ENCODE results near the gene OR8B12.

The OR8B12 gene

GRCh38 chr11:124543554-124543953 lies at the start of gene OR8B12:
Gene OR8B12 (minus strand): TSS chr11:124543654. CDS start chr11:124543654, 0 bp downstream.
- DNase-seq (ENCODE audit: low spot score), result no peak

- no peak for DNase-seq (ENCODE audit: low spot score)
Observed at GRCh38 chr11:124592627-124593026, 49.2 kb upstream of the OR8B12 start.

- DNase-seq (ENCODE audit: low spot score), result no peak
Observed at GRCh38 chr11:124591430-124591829, 48.0 kb upstream of the OR8B12 start.

- DNase-seq (ENCODE audit: low spot score), result peak; percentile 26
Observed at GRCh38 chr11:124586238-124586860, 42.9 kb upstream of the OR8B12 start.

GRCh38 chr11:124584681-124585372 lies 41.4 kb upstream of the OR8B12 start:
- DNase-seq (ENCODE audit: low spot score), result no peak

- DNase-seq (ENCODE audit: low spot score), result no peak
Observed at GRCh38 chr11:124583781-124584180, 40.3 kb upstream of the OR8B12 start.

GRCh38 chr11:124582565-124582964 lies 39.1 kb upstream of the OR8B12 start:
- DNase-seq (ENCODE audit: low spot score), result no peak

GRCh38 chr11:124581817-124582216 lies 38.4 kb upstream of the OR8B12 start:
- no peak for DNase-seq (ENCODE audit: low spot score)

GRCh38 chr11:124578761-124579160 lies 35.3 kb upstream of the OR8B12 start:
- no peak for DNase-seq (ENCODE audit: low spot score)

GRCh38 chr11:124577716-124578427 lies 34.4 kb upstream of the OR8B12 start:
- DNase-seq (ENCODE audit: low spot score), result no peak

- no peak for DNase-seq (ENCODE audit: low spot score)
Observed at GRCh38 chr11:124570160-124570559, 26.7 kb upstream of the OR8B12 start.

- DNase-seq (ENCODE audit: low spot score), result no peak
Observed at GRCh38 chr11:124569697-124570096, 26.2 kb upstream of the OR8B12 start, which contains the start of gene OR8A1. Gene OR8A1 (plus strand): TSS chr11:124569997. CDS start chr11:124570120, 123 bp downstream.

GRCh38 chr11:124556828-124557227 lies 13.4 kb upstream of the OR8B12 start:
- DNase-seq (ENCODE audit: low spot score), result no peak

GRCh38 chr11:124551987-124552386 lies 8.5 kb upstream of the OR8B12 start:
- no peak for DNase-seq (ENCODE audit: low spot score)

GRCh38 chr11:124551189-124551588 lies 7.7 kb upstream of the OR8B12 start:
- no peak for DNase-seq (ENCODE audit: low spot score)

- no peak for DNase-seq (ENCODE audit: low spot score)
Observed at GRCh38 chr11:124543145-124543544, 309 bp downstream of the OR8B12 start.

GRCh38 chr11:124541204-124541603 lies 2.2 kb downstream of the OR8B12 start:
- DNase-seq (ENCODE audit: low spot score), result no peak

- DNase-seq (ENCODE audit: low spot score), result no peak
Observed at GRCh38 chr11:124538019-124538418, 5.4 kb downstream of the OR8B12 start.

GRCh38 chr11:124536520-124536919 lies 6.9 kb downstream of the OR8B12 start:
- no peak for DNase-seq (ENCODE audit: low spot score)

- DNase-seq (ENCODE audit: low spot score), result no peak
Observed at GRCh38 chr11:124535552-124536232, 7.8 kb downstream of the OR8B12 start.

- DNase-seq (ENCODE audit: low spot score), result no peak
Observed at GRCh38 chr11:124534051-124534450, 9.4 kb downstream of the OR8B12 start.

- no peak for DNase-seq (ENCODE audit: low spot score)
Observed at GRCh38 chr11:124533626-124534025, 9.8 kb downstream of the OR8B12 start.

GRCh38 chr11:124520550-124520854 lies 23.0 kb downstream of the OR8B12 start:
- DNase-seq (ENCODE audit: low spot score), result no peak

All from CD4-positive, alpha-beta T cell treated with Interleukin-15 for 4 hours (primary cell).